Esophagus muscularis mucosa (tissue), 4 donors: ENCODE data around the gene CSRP3.

Experiments
- EP300 ChIP-seq: sonication (generic); formaldehyde crosslinking; IDR thresholded peaks from one replicate; pipeline ENCODE4 v1.6.1; 2017; ENCODE audit warnings: antibody characterized with exemption
- POLR2A ChIP-seq: fragments of 450-650 bp; IDR thresholded peaks from one replicate; pipeline ENCODE4 v1.6.1; 2017; ENCODE audit warnings: antibody characterized with exemption, moderate library complexity, mild to moderate bottlenecking, low read depth
- TF ChIP-seq, protein P1 (sequence below), 3 experiments: fragments of 200-600 bp in 2 of 3; fragments of 450-650 bp in 1 of 3; sonication (generic) in 2 of 3; IDR thresholded peaks; one replicate each; pipeline ENCODE4 v1.5.1; 2017 to 2019; ENCODE audit warnings: antibody characterized with exemption in 3 of 3, mild to moderate bottlenecking in 2 of 3, moderate library complexity in 1 of 3

DNA sequence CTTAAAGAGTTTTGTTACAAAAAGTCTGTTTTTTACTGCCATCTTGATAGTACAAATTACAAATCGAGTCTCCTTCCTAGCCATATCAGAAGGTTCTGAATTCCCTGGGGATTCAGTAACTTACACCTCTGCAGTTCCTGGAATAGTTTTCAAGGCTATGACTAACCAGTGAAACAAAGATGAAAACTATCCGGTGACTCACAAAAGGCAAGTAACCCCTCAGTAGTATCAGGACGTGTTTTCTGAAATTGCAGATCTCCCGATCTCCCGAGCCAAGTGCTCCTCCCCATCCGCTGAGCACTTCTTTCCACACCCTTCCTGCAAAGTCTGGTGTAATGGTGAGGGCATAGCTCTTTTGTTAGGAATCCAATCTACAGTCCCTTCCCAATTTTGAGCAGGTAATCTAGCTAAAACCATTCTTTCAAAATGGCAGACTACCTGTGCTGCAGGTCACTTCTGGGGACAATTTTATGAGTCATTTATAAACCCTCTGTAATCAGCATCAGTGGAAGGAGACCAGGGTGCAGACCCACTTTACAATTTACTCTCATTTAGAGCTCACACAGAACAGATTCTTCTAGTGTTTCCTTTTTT is 31.2 kb upstream of the CSRP3 start:
- TF ChIP-seq POLR2A (no peak), EP300 (no peak)
- TF ChIP-seq, protein P1, sequence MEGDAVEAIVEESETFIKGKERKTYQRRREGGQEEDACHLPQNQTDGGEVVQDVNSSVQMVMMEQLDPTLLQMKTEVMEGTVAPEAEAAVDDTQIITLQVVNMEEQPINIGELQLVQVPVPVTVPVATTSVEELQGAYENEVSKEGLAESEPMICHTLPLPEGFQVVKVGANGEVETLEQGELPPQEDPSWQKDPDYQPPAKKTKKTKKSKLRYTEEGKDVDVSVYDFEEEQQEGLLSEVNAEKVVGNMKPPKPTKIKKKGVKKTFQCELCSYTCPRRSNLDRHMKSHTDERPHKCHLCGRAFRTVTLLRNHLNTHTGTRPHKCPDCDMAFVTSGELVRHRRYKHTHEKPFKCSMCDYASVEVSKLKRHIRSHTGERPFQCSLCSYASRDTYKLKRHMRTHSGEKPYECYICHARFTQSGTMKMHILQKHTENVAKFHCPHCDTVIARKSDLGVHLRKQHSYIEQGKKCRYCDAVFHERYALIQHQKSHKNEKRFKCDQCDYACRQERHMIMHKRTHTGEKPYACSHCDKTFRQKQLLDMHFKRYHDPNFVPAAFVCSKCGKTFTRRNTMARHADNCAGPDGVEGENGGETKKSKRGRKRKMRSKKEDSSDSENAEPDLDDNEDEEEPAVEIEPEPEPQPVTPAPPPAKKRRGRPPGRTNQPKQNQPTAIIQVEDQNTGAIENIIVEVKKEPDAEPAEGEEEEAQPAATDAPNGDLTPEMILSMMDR (IDR thresholded peaks at IDR 0.05): no peak
